ENCODE data around the gene LIMS3.
"Not testable (repeated sequence)": the region's sequence is repeated elsewhere in the genome, so short reads cannot be mapped to it uniquely, and the experiment has no call there.

DNA sequence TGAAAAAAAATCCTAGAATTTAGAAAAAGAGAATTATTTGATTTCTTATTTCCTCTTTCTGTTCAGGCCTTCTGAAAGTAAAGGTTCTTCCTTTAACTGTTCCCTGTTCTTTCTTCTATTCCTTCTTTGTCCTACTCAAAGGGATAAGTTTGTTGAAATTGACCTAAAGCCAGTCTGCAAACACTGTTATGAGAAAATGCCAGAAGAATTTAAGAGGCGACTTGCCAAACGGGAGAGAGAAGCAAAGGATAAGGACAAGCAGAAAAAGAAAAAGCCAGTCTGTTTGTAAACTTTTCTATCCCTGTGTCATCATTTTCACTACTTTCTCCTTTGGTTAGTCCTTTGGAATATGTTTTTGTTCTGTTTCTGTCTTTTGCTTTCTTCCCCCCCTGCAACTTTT is 26.0 kb downstream of the LIMS3 start:
- TF ChIP-seq, protein P1, sequence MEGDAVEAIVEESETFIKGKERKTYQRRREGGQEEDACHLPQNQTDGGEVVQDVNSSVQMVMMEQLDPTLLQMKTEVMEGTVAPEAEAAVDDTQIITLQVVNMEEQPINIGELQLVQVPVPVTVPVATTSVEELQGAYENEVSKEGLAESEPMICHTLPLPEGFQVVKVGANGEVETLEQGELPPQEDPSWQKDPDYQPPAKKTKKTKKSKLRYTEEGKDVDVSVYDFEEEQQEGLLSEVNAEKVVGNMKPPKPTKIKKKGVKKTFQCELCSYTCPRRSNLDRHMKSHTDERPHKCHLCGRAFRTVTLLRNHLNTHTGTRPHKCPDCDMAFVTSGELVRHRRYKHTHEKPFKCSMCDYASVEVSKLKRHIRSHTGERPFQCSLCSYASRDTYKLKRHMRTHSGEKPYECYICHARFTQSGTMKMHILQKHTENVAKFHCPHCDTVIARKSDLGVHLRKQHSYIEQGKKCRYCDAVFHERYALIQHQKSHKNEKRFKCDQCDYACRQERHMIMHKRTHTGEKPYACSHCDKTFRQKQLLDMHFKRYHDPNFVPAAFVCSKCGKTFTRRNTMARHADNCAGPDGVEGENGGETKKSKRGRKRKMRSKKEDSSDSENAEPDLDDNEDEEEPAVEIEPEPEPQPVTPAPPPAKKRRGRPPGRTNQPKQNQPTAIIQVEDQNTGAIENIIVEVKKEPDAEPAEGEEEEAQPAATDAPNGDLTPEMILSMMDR (conservative IDR thresholded peaks at IDR 0.05 in 1 of 2, IDR thresholded peaks at IDR 0.05 in 1 of 2; ENCODE audit: low read depth in 1 of 2, low read length in 2 of 2), result not testable (repeated sequence)
- TF ChIP-seq EZH2 (IDR thresholded peaks at IDR 0.05; ENCODE audit: low read length, missing control alignments), result not testable (repeated sequence)
